ENCODE results near the gene PPP1R14D. TPM values are rescaled to one million over a fixed set of nuclear protein-coding genes. Genes with fewer than 3 reads are reported as not detected.

The PPP1R14D gene
- total RNA-seq, 2 experiments from 2014 or later: not detected

- no peak for TF ChIP-seq EZH2phosphoT487 (IDR thresholded peaks at IDR 0.05; ENCODE audit: borderline replicate concordance, low read depth, low read length)
- TF ChIP-seq CTCF (conservative IDR thresholded peaks at IDR 0.05; ENCODE audit: low read length): no peak
- DNase-seq (ENCODE audit: low spot score): no peak
- Histone ChIP-seq H3K79me2 (ENCODE audit: insufficient read depth, low read depth, low read length) (no peaks in the 10 kb centered on the region), H3K36me3 (ENCODE audit: insufficient read depth, low read length) (peaks cover 12% of the 10 kb centered on the region; the same call in 1 of the 2 replicates), H3K9me2 (ENCODE audit: insufficient read depth, low read length) (no peaks in the 10 kb centered on the region), H3K4me2 (ENCODE audit: low read length) (no peak overlapping the region), H3K4me3 (ENCODE audit: low read depth, low read length, poor library complexity, severe bottlenecking) (no peak overlapping the region), H3K4me1 (ENCODE audit: insufficient read depth, low read length, poor library complexity, severe bottlenecking) (no peaks in the 10 kb centered on the region), H2AFZ (ENCODE audit: low read length) (no peak overlapping the region), H3K27ac (ENCODE audit: low read depth, low read length, poor library complexity, severe bottlenecking) (no peak overlapping the region), H3K9me3 (ENCODE audit: low read length) (no peaks in the 10 kb centered on the region), H4K20me1 (ENCODE audit: insufficient read depth, low read length) (no peaks in the 10 kb centered on the region)
- POLR2A ChIA-PET: interaction anchor here (0.5 kb wide), 1 partner anchor 106 kb away, joined by 5 read pairs; no protein-coding TSS in a partner anchor
- CTCF ChIA-PET (ENCODE audit: unreplicated experiment): no interaction called here
- intact Hi-C loops (cut with micrococcal nuclease; ENCODE audit: unreplicated experiment): no loop called here
- BruUV-seq (replicated peaks): no TSS peak
These were observed 13.3 kb downstream of the PPP1R14D start for GRCh38 chr15:40815042-40815698.

- no peak overlapping the region for H3K4me2 ChIP-seq (ENCODE audit: low read length)
- POLR2A ChIA-PET: no interaction called here
- TF ChIP-seq CTCF (conservative IDR thresholded peaks at IDR 0.05; ENCODE audit: low read length) (no peak), EZH2phosphoT487 (IDR thresholded peaks at IDR 0.05; ENCODE audit: borderline replicate concordance, low read depth, low read length) (no peak)
- BruUV-seq (replicated peaks): no TSS peak
- no peak overlapping the region for H2AFZ ChIP-seq (ENCODE audit: low read length)
- H3K4me3 ChIP-seq (ENCODE audit: low read depth, low read length, poor library complexity, severe bottlenecking): no peak overlapping the region
- peaks cover 12% of the 10 kb centered on the region; the same call in 1 of the 2 replicates for H3K36me3 ChIP-seq (ENCODE audit: insufficient read depth, low read length)
- intact Hi-C loops (cut with micrococcal nuclease; ENCODE audit: unreplicated experiment): no loop called here
- H4K20me1 ChIP-seq (ENCODE audit: insufficient read depth, low read length): no peaks in the 10 kb centered on the region
- no peak for DNase-seq (ENCODE audit: low spot score)
- H3K9me3 ChIP-seq (ENCODE audit: low read length): no peaks in the 10 kb centered on the region
- H3K79me2 ChIP-seq (ENCODE audit: insufficient read depth, low read depth, low read length): peaks cover 4% of the 10 kb centered on the region; the same call in 1 of the 2 replicates
- no peaks in the 10 kb centered on the region for H3K9me2 ChIP-seq (ENCODE audit: insufficient read depth, low read length)
- CTCF ChIA-PET (ENCODE audit: unreplicated experiment): no interaction called here
- peaks cover 13% of the 10 kb centered on the region for H3K4me1 ChIP-seq (ENCODE audit: insufficient read depth, low read length, poor library complexity, severe bottlenecking)
- no peak overlapping the region for H3K27ac ChIP-seq (ENCODE audit: low read depth, low read length, poor library complexity, severe bottlenecking)
These were observed 15.6 kb downstream of the PPP1R14D start for GRCh38 chr15:40812721-40813425.

All from OCI-LY7 (cell line).